Parathyroid adenoma (tissue), 2 donors: ENCODE data around the gene CCNJL.
A peak's percentile ranks its signal among the peaks of the same experiment; 100 is the strongest.

Source experiments
- H2AFZ ChIP-seq: fragments of 300-600 bp; sonication (generic); one replicate; pipeline ENCODE4 v1.7.0; 2017; ENCODE audit warnings: antibody characterized with exemption, mild to moderate bottlenecking
- H3K27ac ChIP-seq: fragments of 300-600 bp; sonication (generic); one replicate; pipeline ENCODE4 v1.7.0; 2017
- H3K27me3 ChIP-seq: fragments of 300-600 bp; sonication (generic); one replicate; pipeline ENCODE4 v1.7.0; 2017; ENCODE audit warnings: low read length; ENCODE audit not compliant: control insufficient read depth, insufficient read depth
- H3K36me3 ChIP-seq: fragments of 300-600 bp; sonication (generic); one replicate; pipeline ENCODE4 v1.7.0; 2017; ENCODE audit warnings: low read length; ENCODE audit not compliant: control insufficient read depth, insufficient read depth
- H3K4me1 ChIP-seq: fragments of 300-600 bp; sonication (generic); one replicate; pipeline ENCODE4 v1.7.0; 2017; ENCODE audit warnings: control low read depth
- H3K4me2 ChIP-seq: fragments of 300-600 bp; sonication (generic); one replicate; pipeline ENCODE4 v1.7.0; 2017; ENCODE audit warnings: low read length
- H3K4me3 ChIP-seq: fragments of 300-600 bp; sonication (generic); one replicate; pipeline ENCODE4 v1.7.0; 2017; ENCODE audit warnings: low read depth, low read length
- H3K79me2 ChIP-seq: fragments of 300-600 bp; sonication (generic); one replicate; pipeline ENCODE4 v1.7.0; 2017; ENCODE audit warnings: control low read depth
- H3K9ac ChIP-seq: fragments of 300-600 bp; sonication (generic); one replicate; pipeline ENCODE4 v1.7.0; 2017; ENCODE audit warnings: mild to moderate bottlenecking
- H3K9me3 ChIP-seq: fragments of 300-600 bp; sonication (generic); one replicate; pipeline ENCODE4 v1.7.0; 2017; ENCODE audit warnings: low read length; ENCODE audit not compliant: control insufficient read depth
- CTCF ChIP-seq: fragments of 300-600 bp; sonication (generic); IDR thresholded peaks from one replicate; pipeline ENCODE4 v1.7.0; 2017; ENCODE audit warnings: antibody characterized with exemption, mild to moderate bottlenecking
- donor health status: primary hyperparathyroidism.

Gene CCNJL

GRCh38 chr5:160231783-160232342 lies 80.5 kb downstream of the CCNJL start:
- Histone ChIP-seq H3K9ac (no peak overlapping the region), H3K27ac (no peak overlapping the region), H3K4me2 (no peak overlapping the region), H3K9me3 (no peaks in the 10 kb centered on the region), H3K27me3 (no peaks in the 10 kb centered on the region), H3K4me1 (peaks cover 9% of the 10 kb centered on the region), H2AFZ (no peak overlapping the region), H3K79me2 (no peaks in the 10 kb centered on the region), H3K4me3 (no peak overlapping the region), H3K36me3 (no peaks in the 10 kb centered on the region)
- no peak for TF ChIP-seq CTCF

- TF ChIP-seq CTCF, result no peak
- Histone ChIP-seq H3K4me3 (no peak overlapping the region), H3K4me1 (peaks cover 9% of the 10 kb centered on the region), H3K27ac (no peak overlapping the region), H3K9ac (no peak overlapping the region), H3K27me3 (no peaks in the 10 kb centered on the region), H2AFZ (peak overlapping the region; percentile 73), H3K79me2 (no peaks in the 10 kb centered on the region), H3K4me2 (no peak overlapping the region), H3K36me3 (no peaks in the 10 kb centered on the region), H3K9me3 (no peaks in the 10 kb centered on the region)
Observed at GRCh38 chr5:160230686-160231527, 81.5 kb downstream of the CCNJL start.

- Histone ChIP-seq H3K9me3 (no peaks in the 10 kb centered on the region), H2AFZ (no peak within 1 kb of the TSS), H3K27me3 (no peaks in the 10 kb centered on the region), H3K27ac (no peak within 1 kb of the TSS), H3K79me2 (no peaks in the 10 kb centered on the region), H3K4me1 (peaks cover 9% of the 10 kb centered on the region), H3K9ac (no peak within 1 kb of the TSS), H3K36me3 (no peaks in the 10 kb centered on the region), H3K4me3 (no peak within 1 kb of the TSS), H3K4me2 (no peak within 1 kb of the TSS)
- TF ChIP-seq CTCF, result no peak
Observed at GRCh38 chr5:160229190-160229742, 83.1 kb downstream of the CCNJL start, which contains the start of gene FABP6. Gene FABP6, plus strand, starts transcription at chr5:160229506. Its CDS starts 52 bp downstream, at chr5:160229558.

DNA sequence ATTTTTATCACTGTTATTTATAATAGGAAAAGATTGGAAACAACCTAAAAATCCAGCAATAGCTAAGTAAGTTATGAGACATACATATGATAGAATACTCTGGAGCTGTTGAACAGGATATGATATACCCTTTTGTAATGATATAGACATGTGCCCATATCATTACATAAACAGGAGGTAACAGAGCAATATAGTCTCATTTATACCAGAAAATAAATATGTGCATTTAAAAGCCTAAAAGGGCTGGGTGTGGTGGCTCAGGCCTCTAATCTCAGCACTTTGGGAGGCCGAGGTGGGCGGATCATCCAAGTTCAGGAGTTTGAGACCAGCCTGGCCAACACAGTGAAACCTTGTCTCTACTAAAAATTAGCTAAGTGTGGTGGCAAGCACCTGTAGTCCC lies 85.4 kb downstream of the CCNJL start:
- H3K79me2 ChIP-seq, result no peaks in the 10 kb centered on the region
- H3K27me3 ChIP-seq, result no peaks in the 10 kb centered on the region
- no peak overlapping the region for H3K4me3 ChIP-seq
- H3K4me1 ChIP-seq, result peaks cover 9% of the 10 kb centered on the region
- H3K27ac ChIP-seq, result no peak overlapping the region
- H2AFZ ChIP-seq, result no peak overlapping the region
- no peaks in the 10 kb centered on the region for H3K9me3 ChIP-seq
- no peak overlapping the region for H3K4me2 ChIP-seq
- H3K36me3 ChIP-seq, result no peaks in the 10 kb centered on the region
- H3K9ac ChIP-seq, result no peak overlapping the region
- TF ChIP-seq CTCF, result no peak
